Measurements from ENCODE around the gene LYSMD3. TPM values are rescaled to one million over a fixed set of nuclear protein-coding genes. Genes with fewer than 3 reads are reported as not detected.

LYSMD3 gene
- total and polyA plus RNA-seq, 12 donors: 3.4 to 38.6 (median 14.5) TPM

GRCh38 chr5:90480699-90481098 is 48.7 kb downstream of the LYSMD3 start:
- WGBS, 4 donors: 87 to 96% (median 93%) methylated on average over 1 of the region's 1 CpG
- no peak for DNase-seq
- Histone ChIP-seq H3K4me3 (no peak overlapping the region), H3K4me1 (replicated peaks in 1 of 2) (peaks cover 0 to under 1% of the 10 kb centered on the region in 2 donors), H3K36me3 (replicated peaks in 1 of 2) (no peaks in the 10 kb centered on the region), H3K27me3 (no peaks in the 10 kb centered on the region), H3K27ac (no peak overlapping the region), H3K9me3 (replicated peaks in 1 of 3) (no peaks in the 10 kb centered on the region)
- TF ChIP-seq POLR2A (IDR thresholded peaks at IDR 0.05): no peak
- no peak for TF ChIP-seq CTCF (IDR thresholded peaks at IDR 0.05)
- intact Hi-C loops (cut with DNase I): no loop called here

GRCh38 chr5:90479611-90480385 is 49.6 kb downstream of the LYSMD3 start:
- Histone ChIP-seq H3K4me3 (no peak overlapping the region), H3K36me3 (replicated peaks in 1 of 2) (no peaks in the 10 kb centered on the region), H3K27ac (no peak overlapping the region), H3K9me3 (replicated peaks in 1 of 3) (no peaks in the 10 kb centered on the region), H3K27me3 (no peaks in the 10 kb centered on the region), H3K4me1 (replicated peaks in 1 of 2) (peaks cover 0 to 9% of the 10 kb centered on the region in 2 donors)
- DNase-seq: no peak
- intact Hi-C loops (cut with DNase I): no loop called here
- no peak for TF ChIP-seq CTCF (IDR thresholded peaks at IDR 0.05)
- TF ChIP-seq POLR2A (IDR thresholded peaks at IDR 0.05): no peak

GRCh38 chr5:90477621-90478215 is 51.7 kb downstream of the LYSMD3 start:
- Histone ChIP-seq H3K27me3 (no peaks in the 10 kb centered on the region), H3K36me3 (replicated peaks in 1 of 2) (no peaks in the 10 kb centered on the region), H3K4me1 (replicated peaks in 1 of 2) (peaks cover 6 to 17% of the 10 kb centered on the region in 2 donors), H3K4me3 (no peak overlapping the region), H3K9me3 (replicated peaks in 1 of 3) (no peaks in the 10 kb centered on the region), H3K27ac (peak overlapping the region in 2 of 5 donors; percentile 13 to 41)
- no peak for DNase-seq
- intact Hi-C loops (cut with DNase I): no loop called here
- WGBS, 4 donors: 74 to 81% (median 77%) methylated on average over 8 of the region's 8 CpGs
- no peak for TF ChIP-seq CTCF (IDR thresholded peaks at IDR 0.05)
- TF ChIP-seq POLR2A (IDR thresholded peaks at IDR 0.05): no peak

GRCh38 chr5:90477073-90477472 is 52.3 kb downstream of the LYSMD3 start:
- no peak overlapping the region for H3K4me3 ChIP-seq
- no peak for DNase-seq
- H3K9me3 ChIP-seq (replicated peaks in 1 of 3): no peaks in the 10 kb centered on the region
- TF ChIP-seq CTCF (IDR thresholded peaks at IDR 0.05) (no peak), POLR2A (IDR thresholded peaks at IDR 0.05) (no peak)
- intact Hi-C loops (cut with DNase I): no loop called here
- H3K27ac ChIP-seq: peak overlapping the region in 2 of 5 donors; percentile 13 to 41
- no peaks in the 10 kb centered on the region for H3K27me3 ChIP-seq
- 68 to 82% (median 75%) methylated on average over 2 of the region's 2 CpGs for WGBS, 4 donors
- peaks cover 6 to 23% of the 10 kb centered on the region in 2 donors for H3K4me1 ChIP-seq (replicated peaks in 1 of 2)
- H3K36me3 ChIP-seq (replicated peaks in 1 of 2): no peaks in the 10 kb centered on the region
